ENCODE measurements around the gene VSX1.

DNA sequence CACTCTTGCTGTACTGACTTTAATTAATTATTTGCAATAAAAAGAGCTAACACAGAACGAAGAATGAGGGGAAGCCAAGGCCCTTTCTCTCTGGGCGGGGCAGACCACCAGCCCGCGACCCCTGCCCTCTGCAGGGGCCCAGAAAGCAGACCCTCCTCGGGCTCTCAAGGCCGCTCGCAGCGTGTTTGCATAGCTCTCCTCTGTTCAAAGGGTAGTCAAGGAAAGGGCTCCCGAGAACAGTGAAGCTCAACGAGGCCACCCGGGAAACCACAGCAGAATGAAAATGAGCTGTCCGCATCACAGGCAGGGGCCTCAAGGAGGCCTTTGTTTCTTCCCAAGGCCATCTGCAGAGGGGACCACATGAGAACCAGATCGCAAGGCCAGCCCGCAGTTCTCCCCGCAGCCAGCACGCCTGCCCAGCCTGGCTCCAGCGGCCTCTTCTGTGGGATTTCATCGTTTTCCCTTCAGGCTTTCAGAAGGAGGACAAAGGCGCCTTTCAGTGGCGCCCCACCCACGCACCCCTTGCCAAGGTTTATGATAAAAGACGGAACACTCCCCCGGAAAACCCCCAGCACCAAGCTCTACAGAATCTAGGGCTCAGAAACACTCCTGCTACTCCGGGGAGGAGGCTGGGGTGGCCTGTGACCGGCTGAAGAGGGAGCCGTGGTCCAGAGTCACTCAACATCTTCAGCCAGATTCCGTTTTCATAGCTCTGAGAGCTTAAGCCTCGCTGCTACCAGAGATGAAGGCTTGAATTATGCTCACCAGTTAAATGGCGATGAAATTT lies 49.3 kb downstream of the VSX1 start:
- TF ChIP-seq CTCF (IDR thresholded peaks at IDR 0.05 in 2 of 3, conservative IDR thresholded peaks at IDR 0.05 in 1 of 3; ENCODE audit: insufficient read depth in 2 of 3, low read depth in 1 of 3, low read length in 3 of 3) (no peak), EZH2 (IDR thresholded peaks at IDR 0.05; ENCODE audit: borderline replicate concordance, low read depth, low read length) (no peak), ZNF707 (CRISPR knock-in tag; conservative IDR thresholded peaks at IDR 0.05) (no peak), MEF2D (tag; conservative IDR thresholded peaks at IDR 0.05; ENCODE audit: low read depth) (no peak), ATF2 (CRISPR knock-in tag; IDR thresholded peaks at IDR 0.05) (no peak), UBTF (IDR thresholded peaks at IDR 0.05; ENCODE audit: borderline replicate concordance in 1 of 2, low read depth in 2 of 2, low read length in 2 of 2) (no peak), ZBTB33 (CRISPR knock-in tag; IDR thresholded peaks at IDR 0.05) (no peak)

Data from K562 (cell line).